ENCODE data around the gene LMNB1. TPM values are rescaled to one million over a fixed set of nuclear protein-coding genes. Genes with fewer than 3 reads are reported as not detected.
"Not testable (repeated sequence)": the region's sequence is repeated elsewhere in the genome, so short reads cannot be mapped to it uniquely, and the experiment has no call there.

LMNB1 gene
- total and polyA plus RNA-seq, 5 experiments from 2014 or later: 6.1 to 27.8 (median 8.2) TPM

DNA sequence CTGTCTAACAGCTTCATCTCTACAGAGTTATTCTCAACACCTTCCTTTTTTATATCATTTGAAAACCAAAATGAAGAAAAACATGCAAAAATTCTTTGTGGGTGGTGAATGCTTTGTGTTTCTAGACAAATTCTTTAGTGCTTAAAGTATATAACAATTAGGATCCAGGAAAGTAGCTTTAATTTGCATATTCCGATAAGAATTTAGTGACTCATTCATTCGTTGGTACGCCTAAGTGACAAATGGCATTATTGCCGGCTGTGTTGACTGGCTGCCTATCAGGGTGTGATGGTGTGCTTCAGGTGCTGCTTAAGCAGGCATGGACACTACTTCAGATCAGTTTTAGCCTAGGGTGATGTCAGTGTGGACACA, 35.2 kb downstream of the LMNB1 start:
- H3K27ac Mint-ChIP-seq: peak overlapping the region in 7 of 10 donors; percentile 22 to 86 (median 79)
- H3K36me3 Mint-ChIP-seq: peaks cover 0 to 77% (median 16%) of the 10 kb centered on the region in 3 donors
- POLR2A ChIA-PET: no interaction called here
- no peak for DNase-seq
- peaks cover 0 to 36% (median 8%) of the 10 kb centered on the region in 4 donors for H3K4me1 Mint-ChIP-seq
- H3K4me3 Mint-ChIP-seq: peak overlapping the region in 2 of 10 donors; percentile 18 to 48
- no peaks in the 10 kb centered on the region for H3K27me3 Mint-ChIP-seq
- H3K9me3 Mint-ChIP-seq: no peaks in the 10 kb centered on the region
- no peak for ATAC-seq

DNA sequence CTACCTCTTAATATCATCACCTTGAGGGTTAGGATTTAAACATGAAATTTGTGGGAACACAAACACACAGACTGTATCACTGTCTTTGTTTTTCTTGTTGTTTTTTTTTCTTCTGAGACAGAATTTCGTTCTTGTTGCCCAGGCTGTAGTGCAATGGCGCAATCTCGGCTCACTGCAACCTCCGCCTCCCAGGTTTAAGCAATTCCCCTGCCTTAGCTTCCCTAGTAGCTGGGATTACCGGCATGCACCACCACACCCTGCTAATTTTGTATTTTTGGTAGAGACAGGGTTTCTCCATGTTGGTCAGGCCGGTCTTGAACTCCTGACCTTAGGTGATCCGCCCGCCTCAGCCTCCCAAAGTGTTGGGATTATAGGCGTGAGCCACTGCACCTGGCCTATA, 36.9 kb downstream of the LMNB1 start:
- POLR2A ChIA-PET, H3K27me3 Mint-ChIP-seq, ATAC-seq, H3K4me3 Mint-ChIP-seq, H3K9me3 Mint-ChIP-seq, DNase-seq: not testable (repeated sequence)
- Mint-ChIP-seq H3K27ac (peak overlapping the region in 2 of 10 donors; percentile 7 to 32), H3K4me1 (peaks cover 0 to 31% (median 6%) of the 10 kb centered on the region in 4 donors), H3K36me3 (peaks cover 0 to 89% (median 21%) of the 10 kb centered on the region in 3 donors)

DNA sequence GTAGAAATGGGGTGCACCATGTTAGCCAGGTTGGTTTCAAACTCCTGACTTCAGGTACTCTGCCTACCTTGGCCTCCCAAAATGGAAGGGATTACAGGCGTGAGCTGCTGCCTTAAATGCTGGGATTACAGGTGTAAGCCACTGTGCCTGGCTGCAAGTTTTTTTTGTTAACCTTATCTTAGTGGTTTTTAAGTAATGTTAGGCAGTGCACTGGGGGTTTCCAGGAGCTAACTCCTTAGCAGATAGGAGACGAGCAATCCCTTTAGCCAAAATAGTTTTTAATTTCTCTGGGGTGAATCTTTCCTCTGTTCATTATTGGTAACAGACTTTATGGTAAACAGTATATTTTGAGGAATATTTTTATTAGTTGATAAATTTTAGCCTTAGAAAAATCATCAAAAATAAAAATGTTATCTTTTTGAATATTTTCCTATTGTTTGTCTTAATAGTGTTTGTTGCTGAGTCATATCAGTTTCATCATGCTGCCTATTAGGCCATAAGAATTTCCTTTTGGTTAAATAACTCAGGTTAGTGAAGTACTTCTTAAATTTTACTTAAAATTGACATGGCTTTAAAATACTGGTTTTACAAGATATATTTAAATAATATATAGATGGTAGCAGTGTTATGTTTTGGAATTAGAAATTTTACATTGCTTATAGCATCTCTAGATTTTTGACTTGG, 37.9 kb downstream of the LMNB1 start:
- POLR2A ChIA-PET: interaction anchor here (1.2 kb wide), 1 partner anchor 37 kb away, joined by 3 read pairs; no protein-coding TSS in a partner anchor
- peaks cover 0 to 82% (median 22%) of the 10 kb centered on the region in 3 donors for H3K36me3 Mint-ChIP-seq

DNA sequence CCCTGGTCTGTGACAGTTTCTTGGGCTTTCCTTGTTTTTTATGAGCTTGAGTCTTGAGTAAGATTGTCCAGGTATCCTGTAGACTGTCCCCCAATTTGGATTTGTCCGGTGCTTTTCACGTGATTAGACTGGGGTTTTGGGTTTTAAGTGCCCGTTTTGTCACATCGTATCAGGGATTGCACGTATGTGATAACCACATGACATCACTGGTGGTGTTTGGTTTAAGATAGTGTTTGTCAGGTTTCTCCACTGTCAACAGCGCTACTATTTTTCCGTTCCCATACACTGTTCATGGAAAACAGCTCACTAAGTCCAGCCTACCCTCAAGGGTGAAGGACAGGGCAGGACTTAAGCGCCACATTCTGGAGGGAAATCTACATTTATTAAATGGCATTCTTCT, 39.7 kb downstream of the LMNB1 start:
- ATAC-seq: no peak
- Mint-ChIP-seq H3K4me1 (peaks cover 0 to 12% (median 3%) of the 10 kb centered on the region in 4 donors), H3K27me3 (no peaks in the 10 kb centered on the region), H3K27ac (peak overlapping the region in 2 of 10 donors; percentile 11 to 24), H3K9me3 (no peaks in the 10 kb centered on the region), H3K36me3 (peaks cover 0 to 81% (median 26%) of the 10 kb centered on the region in 3 donors), H3K4me3 (peak overlapping the region in 1 of 10 donors; percentile 14)
- POLR2A ChIA-PET: no interaction called here
- DNase-seq: no peak

More for the DNA sequence above, 37.9 kb downstream of the LMNB1 start:
- H3K4me3 Mint-ChIP-seq: no peak overlapping the region
- H3K27ac Mint-ChIP-seq: no peak overlapping the region
- no peaks in the 10 kb centered on the region for H3K9me3 Mint-ChIP-seq
- no peaks in the 10 kb centered on the region for H3K27me3 Mint-ChIP-seq
- ATAC-seq: no peak
- H3K4me1 Mint-ChIP-seq: peaks cover 0 to 28% (median 6%) of the 10 kb centered on the region in 4 donors
- no peak for DNase-seq

DNA sequence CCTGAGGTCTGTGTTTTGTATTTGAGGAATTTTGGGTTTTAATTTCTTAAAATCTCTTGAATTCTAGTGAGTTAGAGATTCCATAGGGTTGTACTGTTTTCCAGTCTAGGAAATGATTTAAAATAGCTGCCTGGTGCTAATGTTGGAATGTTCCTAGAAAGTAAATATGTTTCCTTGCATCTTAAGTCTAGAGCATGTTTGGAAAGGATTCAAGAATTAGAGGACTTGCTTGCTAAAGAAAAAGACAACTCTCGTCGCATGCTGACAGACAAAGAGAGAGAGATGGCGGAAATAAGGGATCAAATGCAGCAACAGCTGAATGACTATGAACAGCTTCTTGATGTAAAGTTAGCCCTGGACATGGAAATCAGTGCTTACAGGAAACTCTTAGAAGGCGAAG, 41.8 kb downstream of the LMNB1 start:
- Mint-ChIP-seq H3K27me3 (no peaks in the 10 kb centered on the region), H3K36me3 (peaks cover 0 to 81% (median 21%) of the 10 kb centered on the region in 3 donors), H3K27ac (no peak overlapping the region), H3K4me1 (peaks cover 0 to 4% (median 2%) of the 10 kb centered on the region in 4 donors), H3K4me3 (no peak overlapping the region), H3K9me3 (no peaks in the 10 kb centered on the region)
- DNase-seq (no peak), ATAC-seq (no peak)
- POLR2A ChIA-PET: no interaction called here

DNA sequence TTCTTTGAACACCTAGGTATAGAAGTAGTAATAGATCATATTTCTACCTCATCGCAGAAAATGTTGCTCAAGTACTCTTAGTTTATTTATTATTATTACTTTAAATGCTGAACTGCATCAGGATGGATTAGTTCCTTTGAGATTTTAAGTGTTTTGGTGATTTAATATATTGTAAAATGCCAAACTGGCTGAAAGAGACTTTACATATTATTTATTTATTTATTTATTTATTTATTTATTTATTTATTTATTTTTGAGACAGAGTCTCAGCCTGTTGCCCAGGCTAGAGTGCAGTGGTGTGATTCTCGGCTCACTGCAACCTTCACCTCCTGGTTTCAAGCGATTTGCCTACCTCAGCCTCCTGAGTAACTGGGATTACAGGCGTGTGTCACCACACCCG, 42.3 kb downstream of the LMNB1 start:
- no peaks in the 10 kb centered on the region for H3K27me3 Mint-ChIP-seq
- no peak overlapping the region for H3K4me3 Mint-ChIP-seq
- no peak for DNase-seq
- ATAC-seq: no peak
- H3K9me3 Mint-ChIP-seq: no peaks in the 10 kb centered on the region
- H3K36me3 Mint-ChIP-seq: peaks cover 0 to 77% (median 18%) of the 10 kb centered on the region in 3 donors
- no peak overlapping the region for H3K27ac Mint-ChIP-seq
- POLR2A ChIA-PET: interaction anchor here (0.6 kb wide), 1 partner anchor 323 kb away, joined by 3 read pairs; no protein-coding TSS in a partner anchor
- peaks cover 0 to 2% (median under 1%) of the 10 kb centered on the region in 4 donors for H3K4me1 Mint-ChIP-seq

DNA sequence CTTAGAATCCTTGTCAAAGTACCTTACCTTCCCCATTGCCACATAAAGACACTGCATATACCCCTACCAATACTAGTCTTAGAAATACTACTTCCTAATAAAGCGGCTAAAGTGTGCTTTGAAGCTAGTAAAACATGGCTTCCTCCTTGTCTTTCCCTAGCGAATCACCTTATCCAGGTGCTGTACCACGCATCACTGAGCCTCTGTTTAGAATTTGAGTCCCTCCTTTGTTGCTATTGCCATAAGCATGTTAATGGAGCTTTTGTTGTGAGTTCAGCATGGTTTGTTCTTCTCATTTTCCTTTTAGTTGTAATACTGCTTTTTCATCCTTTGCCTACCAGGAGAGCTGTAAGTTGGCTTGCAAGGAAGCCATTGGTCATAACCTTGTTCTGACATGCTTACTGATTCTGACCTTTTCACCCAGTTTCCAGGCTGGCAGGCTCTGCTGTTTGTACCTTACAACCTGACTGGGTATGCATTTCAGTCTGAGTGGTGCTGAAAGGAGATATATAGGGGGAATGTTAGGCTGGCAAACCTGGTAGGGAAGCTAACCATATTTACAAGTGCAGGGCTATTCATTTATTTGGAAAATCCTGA, 49.8 kb downstream of the LMNB1 start:
- DNase-seq: no peak
- H3K4me3 Mint-ChIP-seq: no peak overlapping the region
- POLR2A ChIA-PET: no interaction called here
- ATAC-seq: no peak
- H3K4me1 Mint-ChIP-seq: no peaks in the 10 kb centered on the region
- no peak overlapping the region for H3K27ac Mint-ChIP-seq
- peaks cover 8 to 81% (median 28%) of the 10 kb centered on the region in 3 donors for H3K36me3 Mint-ChIP-seq
- H3K27me3 Mint-ChIP-seq: no peaks in the 10 kb centered on the region
- no peaks in the 10 kb centered on the region for H3K9me3 Mint-ChIP-seq

DNA sequence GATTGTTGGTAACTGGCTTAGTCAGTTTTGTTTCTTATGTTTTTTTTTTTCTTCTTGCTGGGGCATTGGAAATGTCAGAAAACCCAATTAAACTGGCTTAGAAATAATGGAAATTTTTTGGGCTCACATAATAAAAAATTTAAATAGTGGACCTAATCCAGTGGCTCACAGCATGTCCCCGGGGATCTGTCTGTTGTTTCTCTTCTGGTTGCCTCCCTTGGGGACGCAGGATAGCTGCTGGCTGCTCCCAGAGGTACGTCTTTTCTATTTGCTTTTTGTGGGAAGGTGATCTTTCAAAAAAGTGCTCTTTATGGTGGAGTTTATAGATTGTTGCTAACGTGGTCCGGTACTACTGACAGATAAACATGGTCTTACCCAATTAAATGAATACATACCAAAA, 52.2 kb downstream of the LMNB1 start:
- peaks cover 8 to 77% (median 35%) of the 10 kb centered on the region in 3 donors for H3K36me3 Mint-ChIP-seq
- no peak for DNase-seq
- no peaks in the 10 kb centered on the region for H3K27me3 Mint-ChIP-seq
- H3K4me1 Mint-ChIP-seq: no peaks in the 10 kb centered on the region
- POLR2A ChIA-PET: no interaction called here
- ATAC-seq: no peak
- H3K4me3 Mint-ChIP-seq: no peak overlapping the region
- no peaks in the 10 kb centered on the region for H3K9me3 Mint-ChIP-seq
- H3K27ac Mint-ChIP-seq: peak overlapping the region in 1 of 10 donors; percentile 55

DNA sequence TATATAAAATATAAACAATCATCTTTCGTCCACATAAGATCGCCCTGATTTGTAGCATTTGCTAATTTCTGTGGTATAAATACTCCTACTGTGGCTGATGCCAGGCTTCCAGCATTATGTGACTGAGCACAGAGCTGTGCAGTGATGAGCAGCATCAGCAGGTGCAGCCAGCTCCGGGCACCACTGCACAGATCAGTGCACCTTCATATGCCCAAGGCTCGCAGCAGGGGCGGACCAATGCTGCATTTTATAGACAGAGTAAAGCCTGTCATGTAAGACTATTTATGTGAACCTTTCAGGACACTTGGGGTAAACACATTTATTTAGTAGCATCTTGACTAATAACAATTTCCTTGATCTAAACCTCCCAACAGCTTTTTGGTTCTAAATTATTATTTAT, 53.1 kb downstream of the LMNB1 start:
- no peak for ATAC-seq
- Mint-ChIP-seq H3K9me3 (no peaks in the 10 kb centered on the region), H3K36me3 (peaks cover 8 to 79% (median 41%) of the 10 kb centered on the region in 3 donors), H3K27ac (no peak overlapping the region), H3K4me1 (no peaks in the 10 kb centered on the region), H3K27me3 (no peaks in the 10 kb centered on the region), H3K4me3 (no peak overlapping the region)
- no peak for DNase-seq
- POLR2A ChIA-PET: no interaction called here

DNA sequence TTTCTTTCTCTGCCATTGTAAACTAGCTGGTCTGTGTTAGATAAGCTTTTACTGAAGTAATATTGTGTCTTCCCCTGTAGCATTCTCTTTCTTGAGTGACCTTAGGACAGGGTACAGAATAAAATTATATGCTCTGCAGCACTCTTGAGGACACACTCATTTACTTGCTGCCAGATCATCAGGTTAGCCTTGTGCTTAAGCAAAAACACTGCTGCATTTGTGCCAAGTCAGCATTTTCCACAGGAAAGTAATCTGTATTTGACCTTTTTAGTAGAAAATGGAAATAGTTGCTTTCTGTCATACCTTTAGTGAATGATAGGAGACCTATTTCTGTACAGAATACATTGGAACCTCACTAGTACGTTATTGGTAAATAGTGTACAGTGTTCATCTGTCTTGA, 54.2 kb downstream of the LMNB1 start:
- no peaks in the 10 kb centered on the region for H3K4me1 Mint-ChIP-seq
- H3K27me3 Mint-ChIP-seq: no peaks in the 10 kb centered on the region
- no peak for ATAC-seq
- H3K9me3 Mint-ChIP-seq: no peaks in the 10 kb centered on the region
- H3K4me3 Mint-ChIP-seq: no peak overlapping the region
- peak overlapping the region in 2 of 10 donors; percentile 3 for H3K27ac Mint-ChIP-seq
- peaks cover 4 to 79% (median 39%) of the 10 kb centered on the region in 3 donors for H3K36me3 Mint-ChIP-seq
- POLR2A ChIA-PET: no interaction called here
- no peak for DNase-seq

DNA sequence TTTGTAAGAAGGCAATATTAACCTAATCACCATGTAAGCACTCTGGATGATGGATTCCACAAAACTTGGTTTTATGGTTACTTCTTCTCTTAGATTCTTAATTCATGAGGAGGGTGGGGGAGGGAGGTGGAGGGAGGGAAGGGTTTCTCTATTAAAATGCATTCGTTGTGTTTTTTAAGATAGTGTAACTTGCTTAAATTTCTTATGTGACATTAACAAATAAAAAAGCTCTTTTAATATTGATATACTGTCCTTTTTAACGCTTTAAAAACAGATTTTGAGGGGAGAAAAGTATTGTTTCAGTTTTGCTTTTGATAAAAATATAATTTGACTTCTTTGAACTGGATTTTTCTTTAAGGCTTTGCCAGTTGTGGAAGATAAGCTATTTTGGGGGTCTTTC, 59.8 kb downstream of the LMNB1 start:
- Mint-ChIP-seq H3K9me3 (no peaks in the 10 kb centered on the region), H3K4me3 (no peak overlapping the region), H3K27me3 (no peaks in the 10 kb centered on the region), H3K4me1 (no peaks in the 10 kb centered on the region), H3K27ac (peak overlapping the region in 1 of 10 donors; percentile 43), H3K36me3 (peaks cover 0 to 48% (median 21%) of the 10 kb centered on the region in 3 donors)
- POLR2A ChIA-PET: interaction anchor here (0.6 to 3.8 kb wide), 4 partner anchors 9 to 16 kb away, joined by 3 to 22 read pairs (median 4); no protein-coding TSS in a partner anchor
- no peak for DNase-seq
- no peak for ATAC-seq

DNA sequence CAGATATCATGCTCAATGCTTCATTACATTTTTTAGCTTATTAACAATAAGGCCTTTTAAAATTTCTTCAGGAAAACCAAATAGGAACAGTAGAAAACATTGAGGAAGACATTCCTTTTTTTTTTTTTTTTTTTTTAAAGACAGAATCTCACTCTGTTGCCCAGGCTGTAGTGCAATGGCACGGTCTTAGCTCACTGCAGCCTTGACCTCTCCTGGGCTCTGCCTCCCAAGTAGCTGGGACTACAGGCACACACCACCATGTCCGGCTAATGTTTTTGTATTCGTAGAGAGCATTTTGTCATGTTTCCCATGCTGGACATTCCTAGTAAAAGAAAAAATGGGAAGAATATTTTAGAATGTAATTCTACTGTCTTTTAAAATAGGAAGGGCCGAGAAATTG, 60.3 kb downstream of the LMNB1 start:
- ATAC-seq (no peak), DNase-seq (no peak)
- POLR2A ChIA-PET: interaction anchor here (0.5 to 3.8 kb wide), 5 partner anchors 8 to 135 kb away, joined by 3 to 22 read pairs (median 4); no protein-coding TSS in a partner anchor
- Mint-ChIP-seq H3K9me3 (no peaks in the 10 kb centered on the region), H3K27me3 (no peaks in the 10 kb centered on the region), H3K27ac (no peak overlapping the region), H3K4me1 (no peaks in the 10 kb centered on the region), H3K36me3 (peaks cover 0 to 48% (median 21%) of the 10 kb centered on the region in 3 donors), H3K4me3 (no peak overlapping the region)

DNA sequence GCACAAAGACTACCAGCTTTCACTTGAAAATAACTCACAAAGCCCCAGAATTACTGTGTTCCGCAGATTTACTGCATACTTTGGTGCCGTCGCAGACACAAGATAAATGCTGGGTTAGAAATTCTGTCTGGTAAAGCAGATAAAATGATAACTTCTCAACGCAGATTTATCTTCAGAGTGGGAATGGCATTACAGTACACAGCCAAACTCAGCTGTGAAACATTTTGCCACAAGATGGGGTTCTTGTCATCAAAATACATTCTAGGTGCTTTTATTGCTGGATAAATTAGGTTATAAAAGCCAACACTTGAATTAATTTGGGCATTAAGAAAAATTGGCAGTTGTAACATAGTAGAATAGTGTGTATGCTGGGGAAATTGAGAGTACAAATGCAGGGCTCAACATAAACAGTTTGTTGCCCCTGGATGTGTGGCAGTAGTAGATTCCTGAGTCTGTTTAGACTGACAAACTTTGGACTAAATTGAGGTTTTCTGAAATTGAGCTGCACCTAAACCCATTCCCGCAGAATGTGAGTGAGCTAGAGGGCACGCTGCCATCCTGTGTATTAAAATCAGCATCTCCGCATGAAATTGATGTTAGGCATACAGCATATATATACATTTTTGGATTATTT, 61.1 kb downstream of the LMNB1 start:
- no peak overlapping the region for H3K27ac Mint-ChIP-seq
- POLR2A ChIA-PET: interaction anchor here (1.0 to 3.8 kb wide), 2 partner anchors 14 to 18 kb away, joined by 3 to 22 read pairs; no protein-coding TSS in a partner anchor
- no peaks in the 10 kb centered on the region for H3K27me3 Mint-ChIP-seq
- no peak overlapping the region for H3K4me3 Mint-ChIP-seq
- ATAC-seq (peak; percentile 32 to 54), DNase-seq (peak in 2 of 10 donors; percentile 21 to 30)
- peaks cover 0 to 41% (median 21%) of the 10 kb centered on the region in 3 donors for H3K36me3 Mint-ChIP-seq
- no peaks in the 10 kb centered on the region for H3K4me1 Mint-ChIP-seq
- H3K9me3 Mint-ChIP-seq: no peaks in the 10 kb centered on the region

All from naive thymus-derived CD8-positive, alpha-beta T cell (primary cell).